Loucy (cell line): ENCODE data around the gene PTGR2.
"Not testable (repeated sequence)": the region's sequence is repeated elsewhere in the genome, so short reads cannot be mapped to it uniquely, and the experiment has no call there.

ENCODE experiments used
- H2AFZ ChIP-seq: fragments of 200-600 bp; sonication (generic); 2 replicates; pipeline ENCODE4 v1.6.0; 2016; ENCODE audit warnings: antibody characterized with exemption, mild to moderate bottlenecking, low read length, moderate library complexity
- H3F3A ChIP-seq: fragments of 200-600 bp; 2 replicates; pipeline ENCODE4 v1.6.0; 2016; ENCODE audit warnings: antibody characterized with exemption, low read depth, mild to moderate bottlenecking
- H3K27me3 ChIP-seq: fragments of 200-600 bp; sonication (generic); 2 replicates; pipeline ENCODE4 v1.6.1; 2014; ENCODE audit warnings: low read length, mild to moderate bottlenecking; ENCODE audit not compliant: insufficient read depth, poor library complexity, severe bottlenecking
- H3K36me3 ChIP-seq: fragments of 200-600 bp; sonication (generic); 2 replicates; pipeline ENCODE4 v1.6.1; 2016; ENCODE audit warnings: low read length; ENCODE audit not compliant: insufficient read depth
- H3K4me1 ChIP-seq: fragments of 200-600 bp; sonication (generic); 2 replicates; pipeline ENCODE4 v1.5.1; 2014; ENCODE audit warnings: low read length, mild to moderate bottlenecking; ENCODE audit not compliant: insufficient read depth, poor library complexity, severe bottlenecking
- H3K4me2 ChIP-seq: fragments of 200-600 bp; sonication (generic); 2 replicates; pipeline ENCODE4 v1.6.0; 2014; ENCODE audit warnings: antibody characterized with exemption, low read length, low read depth, mild to moderate bottlenecking; ENCODE audit not compliant: poor library complexity, severe bottlenecking
- H3K4me3 ChIP-seq: fragments of 200-600 bp; sonication (generic); 2 replicates; pipeline ENCODE4 v1.5.1; 2014; ENCODE audit warnings: low read length, mild to moderate bottlenecking, mixed read lengths; ENCODE audit not compliant: poor library complexity, severe bottlenecking
- H3K79me2 ChIP-seq: fragments of 200-600 bp; sonication (generic); 2 replicates; pipeline ENCODE4 v1.6.1; 2014; ENCODE audit warnings: low read length; ENCODE audit not compliant: insufficient read depth
- H3K9ac ChIP-seq: fragments of 200-600 bp; sonication (generic); 2 replicates; pipeline ENCODE4 v1.6.0; 2014; ENCODE audit warnings: mild to moderate bottlenecking, low read depth, low read length, moderate library complexity; ENCODE audit not compliant: poor library complexity, severe bottlenecking
- H3K9me2 ChIP-seq: fragments of 200-600 bp; sonication (generic); replicated peaks from 2 replicates; pipeline ENCODE4 v1.6.1; 2016; ENCODE audit warnings: low read depth, low read length, mixed read lengths
- H3K9me3 ChIP-seq: fragments of 200-600 bp; sonication (generic); 2 replicates; pipeline ENCODE4 v1.6.1; 2014; ENCODE audit warnings: mild to moderate bottlenecking, antibody characterized with exemption, low read length, low read depth; ENCODE audit not compliant: insufficient read depth
- H4K20me1 ChIP-seq: fragments of 200-600 bp; sonication (generic); 2 replicates; pipeline ENCODE4 v1.6.0; 2014; ENCODE audit warnings: antibody characterized with exemption, low read length, mild to moderate bottlenecking; ENCODE audit not compliant: insufficient read depth, poor library complexity, severe bottlenecking
- EZH2phosphoT487 ChIP-seq: fragments of 200-600 bp; IDR thresholded peaks from 2 replicates; pipeline ENCODE4 v1.6.1; 2018; ENCODE audit warnings: antibody characterized with exemption, mild to moderate bottlenecking, moderate library complexity, borderline replicate concordance
- TF ChIP-seq, protein P1 (sequence below): fragments of 200-600 bp; sonication (generic); conservative IDR thresholded peaks from 2 replicates; pipeline ENCODE4 v1.5.1; 2014; ENCODE audit warnings: mild to moderate bottlenecking, antibody characterized with exemption, low read length

Gene PTGR2

DNA sequence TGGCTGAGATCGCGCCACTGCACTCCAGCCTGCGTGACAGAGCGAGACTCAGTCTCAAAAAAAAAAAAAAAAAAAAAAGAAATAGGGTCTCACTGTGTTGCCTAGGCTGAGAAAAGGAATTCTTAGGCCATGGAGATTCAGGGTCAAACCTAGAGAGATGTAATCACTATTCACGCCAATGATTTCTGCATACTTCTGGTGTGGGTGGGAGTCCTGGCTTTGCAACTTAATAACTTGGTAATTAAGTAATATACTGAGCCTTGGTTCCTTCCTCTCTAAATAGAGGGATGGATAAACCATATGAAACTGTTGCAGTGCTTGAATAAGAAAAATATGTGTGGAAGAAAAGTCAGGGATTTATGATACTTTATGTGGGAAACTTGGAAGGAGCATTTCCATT, 37.7 kb downstream of the PTGR2 start:
- no peaks in the 10 kb centered on the region for H3F3A ChIP-seq
- peaks cover 39% of the 10 kb centered on the region for H3K4me1 ChIP-seq
- no peak for TF ChIP-seq EZH2phosphoT487
- TF ChIP-seq, protein P1, sequence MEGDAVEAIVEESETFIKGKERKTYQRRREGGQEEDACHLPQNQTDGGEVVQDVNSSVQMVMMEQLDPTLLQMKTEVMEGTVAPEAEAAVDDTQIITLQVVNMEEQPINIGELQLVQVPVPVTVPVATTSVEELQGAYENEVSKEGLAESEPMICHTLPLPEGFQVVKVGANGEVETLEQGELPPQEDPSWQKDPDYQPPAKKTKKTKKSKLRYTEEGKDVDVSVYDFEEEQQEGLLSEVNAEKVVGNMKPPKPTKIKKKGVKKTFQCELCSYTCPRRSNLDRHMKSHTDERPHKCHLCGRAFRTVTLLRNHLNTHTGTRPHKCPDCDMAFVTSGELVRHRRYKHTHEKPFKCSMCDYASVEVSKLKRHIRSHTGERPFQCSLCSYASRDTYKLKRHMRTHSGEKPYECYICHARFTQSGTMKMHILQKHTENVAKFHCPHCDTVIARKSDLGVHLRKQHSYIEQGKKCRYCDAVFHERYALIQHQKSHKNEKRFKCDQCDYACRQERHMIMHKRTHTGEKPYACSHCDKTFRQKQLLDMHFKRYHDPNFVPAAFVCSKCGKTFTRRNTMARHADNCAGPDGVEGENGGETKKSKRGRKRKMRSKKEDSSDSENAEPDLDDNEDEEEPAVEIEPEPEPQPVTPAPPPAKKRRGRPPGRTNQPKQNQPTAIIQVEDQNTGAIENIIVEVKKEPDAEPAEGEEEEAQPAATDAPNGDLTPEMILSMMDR = no peak
- no peak overlapping the region for H2AFZ ChIP-seq
- H3K4me2 ChIP-seq = peak overlapping the region; percentile 78
- H3K9me2 ChIP-seq = no peaks in the 10 kb centered on the region
- H3K9me3 ChIP-seq = no peaks in the 10 kb centered on the region
- peaks cover 18% of the 10 kb centered on the region for H3K36me3 ChIP-seq
- peak overlapping the region; percentile 98 for H3K4me3 ChIP-seq
- peaks cover 43% of the 10 kb centered on the region for H4K20me1 ChIP-seq
- peaks cover 88% of the 10 kb centered on the region for H3K79me2 ChIP-seq
- H3K27me3 ChIP-seq = no peaks in the 10 kb centered on the region
- H3K9ac ChIP-seq = peak overlapping the region; percentile 95

DNA sequence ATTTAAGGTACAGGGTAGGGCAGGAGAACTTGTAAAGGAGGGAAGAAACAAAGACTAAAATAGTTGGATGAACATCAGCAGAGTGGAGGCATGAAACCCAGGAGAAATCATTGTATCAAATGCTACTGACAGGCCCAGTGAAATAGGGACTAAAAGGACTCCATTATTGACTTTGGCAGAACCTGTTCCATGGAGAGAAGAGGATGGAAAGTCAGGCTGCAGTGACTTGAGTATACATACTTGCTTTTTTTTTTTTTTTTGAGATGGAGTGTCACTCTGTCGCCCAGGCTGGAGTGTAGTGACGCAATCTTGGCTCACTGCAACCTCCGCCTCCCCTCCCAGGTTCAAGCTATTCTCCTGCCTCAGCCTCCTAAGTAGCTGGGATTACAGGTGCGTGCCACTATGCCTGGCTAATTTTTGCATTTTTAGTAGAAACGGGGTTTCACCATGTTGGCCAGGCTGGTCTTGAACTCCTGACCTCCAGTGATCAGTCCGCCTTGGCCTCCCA, 42.6 kb downstream of the PTGR2 start:
- not testable (repeated sequence) for H3F3A ChIP-seq, H3K4me2 ChIP-seq, H3K4me3 ChIP-seq, H3K9ac ChIP-seq, H3K27me3 ChIP-seq, H3K9me3 ChIP-seq, H2AFZ ChIP-seq, H3K9me2 ChIP-seq
- Histone ChIP-seq H3K4me1 (peaks cover 10% of the 10 kb centered on the region), H3K79me2 (peaks cover 50% of the 10 kb centered on the region), H3K36me3 (peaks cover 64% of the 10 kb centered on the region), H4K20me1 (peaks cover 21% of the 10 kb centered on the region)

DNA sequence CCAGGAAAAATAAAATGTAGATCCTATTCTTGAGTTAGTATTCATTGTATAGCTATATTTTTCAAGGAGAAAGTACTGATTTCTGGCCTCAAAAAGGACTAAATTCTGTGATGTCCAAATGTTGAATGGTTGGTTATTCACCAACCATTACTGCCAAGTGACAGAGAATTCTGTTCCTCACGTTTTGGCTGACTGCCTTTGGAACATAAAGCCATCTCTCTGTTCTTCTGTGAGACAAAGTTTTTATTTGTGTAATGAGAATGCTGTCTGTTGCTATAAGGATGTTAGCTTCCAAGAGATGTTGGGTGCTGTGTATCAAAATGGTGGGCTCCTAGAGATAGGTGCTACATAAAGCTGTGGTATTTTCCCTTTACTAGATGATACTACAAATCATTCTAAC, 44.3 kb downstream of the PTGR2 start:
- Histone ChIP-seq H3K36me3 (peaks cover 80% of the 10 kb centered on the region), H3K4me3 (no peak overlapping the region), H3K79me2 (peaks cover 33% of the 10 kb centered on the region), H3K4me1 (peaks cover 8% of the 10 kb centered on the region), H4K20me1 (peaks cover 16% of the 10 kb centered on the region), H3K27me3 (no peaks in the 10 kb centered on the region), H3K9ac (no peak overlapping the region), H3K9me2 (no peaks in the 10 kb centered on the region), H3F3A (no peaks in the 10 kb centered on the region), H3K9me3 (no peaks in the 10 kb centered on the region), H2AFZ (no peak overlapping the region), H3K4me2 (no peak overlapping the region)
- no peak for TF ChIP-seq EZH2phosphoT487
- TF ChIP-seq, protein P1 = no peak

DNA sequence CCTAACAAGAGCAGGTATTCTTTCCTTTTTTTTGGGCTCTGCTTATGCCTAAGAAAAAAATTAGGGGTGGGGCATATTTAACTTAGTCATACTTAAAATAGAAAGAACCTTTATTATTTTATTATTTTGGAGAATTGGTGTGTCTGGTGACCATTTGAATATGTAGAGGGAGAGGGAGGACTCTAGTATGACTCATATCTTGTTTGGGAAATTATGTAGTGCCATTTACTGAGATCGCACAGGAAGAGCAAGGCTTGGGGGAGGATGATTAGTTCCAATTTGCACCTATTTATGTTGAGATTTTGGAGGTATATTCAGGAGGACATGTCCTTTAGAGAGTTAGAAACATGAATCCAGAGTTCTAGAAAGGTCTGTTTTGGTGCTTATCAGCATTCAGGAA, 44.9 kb downstream of the PTGR2 start:
- TF ChIP-seq, protein P1 = no peak
- no peak for TF ChIP-seq EZH2phosphoT487
- peaks cover 15% of the 10 kb centered on the region for H4K20me1 ChIP-seq
- peaks cover 29% of the 10 kb centered on the region for H3K79me2 ChIP-seq
- no peaks in the 10 kb centered on the region for H3K27me3 ChIP-seq
- no peaks in the 10 kb centered on the region for H3F3A ChIP-seq
- H3K9me3 ChIP-seq = no peaks in the 10 kb centered on the region
- H3K4me1 ChIP-seq = peaks cover 5% of the 10 kb centered on the region
- no peaks in the 10 kb centered on the region for H3K9me2 ChIP-seq
- H3K9ac ChIP-seq = no peak overlapping the region
- H3K36me3 ChIP-seq = peaks cover 84% of the 10 kb centered on the region
- H3K4me3 ChIP-seq = no peak overlapping the region
- no peak overlapping the region for H2AFZ ChIP-seq
- H3K4me2 ChIP-seq = no peak overlapping the region
